GOT3 (cell line): ENCODE results near the gene DSC3.

Experiments
- DNase-seq: peaks from one replicate; lab custom pipeline; 2025; ENCODE audit warnings: mixed read lengths; lab: John Stamatoyannopoulos, UW

DSC3 gene

DNA sequence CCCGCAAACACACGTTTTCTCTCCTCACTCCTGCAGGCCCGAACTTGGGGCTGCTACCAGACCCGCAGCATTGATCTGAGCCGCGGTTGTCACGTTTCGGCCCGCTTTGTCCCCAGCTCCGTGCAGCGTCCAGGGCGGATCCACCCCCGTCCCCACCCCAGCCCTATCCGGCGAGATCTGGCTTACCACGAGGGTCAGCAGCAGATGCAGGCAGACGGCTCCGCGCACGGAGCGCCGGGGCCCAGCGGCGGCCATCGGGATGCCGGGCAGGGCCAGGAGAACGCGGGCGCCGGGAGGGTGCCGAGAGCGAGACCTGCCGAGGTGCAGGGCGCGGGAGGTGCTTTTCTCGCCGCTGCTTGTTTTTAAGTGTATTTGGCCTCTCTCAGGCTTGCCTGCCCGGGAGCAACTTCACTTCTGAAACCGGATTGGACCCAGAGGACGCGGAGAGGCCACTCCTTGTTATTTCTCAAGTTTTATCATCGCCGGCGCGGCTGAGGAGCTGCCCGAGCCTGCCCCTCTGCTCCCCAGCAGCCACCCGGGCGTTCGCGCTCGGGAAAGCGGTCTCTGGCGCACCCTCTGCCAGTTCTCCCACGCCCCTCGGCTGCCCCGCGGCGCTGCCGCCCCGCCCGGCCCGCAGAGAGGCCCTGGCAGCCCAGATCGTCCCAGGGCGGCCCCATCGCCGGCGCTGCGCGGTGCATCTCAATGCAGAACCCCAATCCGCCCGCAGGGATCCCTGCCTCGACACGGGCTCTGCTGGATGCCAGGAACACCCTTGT is at the start of gene DSC3:
TSS of gene DSC3 (minus strand) at position 337 of the 776 bp plus-strand sequence. CDS start at position 255, 82 bp downstream.
- DNase-seq = no peak

GRCh38 chr18:31091350-31091749 is 48.8 kb upstream of the DSC3 start:
- no peak for DNase-seq

GRCh38 chr18:31088532-31088931 is 46.0 kb upstream of the DSC3 start:
- DNase-seq = no peak

DNA sequence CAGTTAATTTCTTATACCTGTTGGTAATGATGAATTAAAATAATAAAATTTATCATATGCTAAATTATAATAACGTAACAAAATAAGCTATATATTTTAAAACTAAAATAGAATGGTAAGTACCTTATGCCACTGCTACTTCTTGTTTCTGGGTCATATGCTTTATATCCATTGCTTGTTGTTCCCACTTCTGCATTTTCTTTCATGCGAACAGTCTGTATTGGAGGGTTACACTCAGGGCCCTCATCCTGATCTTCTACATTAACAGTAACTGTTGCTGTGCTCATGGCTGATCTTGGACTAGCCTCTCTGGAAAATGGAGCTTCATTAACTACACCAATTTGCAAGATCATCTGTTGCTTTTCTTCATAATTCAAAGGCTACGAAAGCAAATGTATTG is 37.4 kb upstream of the DSC3 start:
- DNase-seq = no peak

GRCh38 chr18:31077878-31078277 is 35.3 kb upstream of the DSC3 start:
- no peak for DNase-seq

DNA sequence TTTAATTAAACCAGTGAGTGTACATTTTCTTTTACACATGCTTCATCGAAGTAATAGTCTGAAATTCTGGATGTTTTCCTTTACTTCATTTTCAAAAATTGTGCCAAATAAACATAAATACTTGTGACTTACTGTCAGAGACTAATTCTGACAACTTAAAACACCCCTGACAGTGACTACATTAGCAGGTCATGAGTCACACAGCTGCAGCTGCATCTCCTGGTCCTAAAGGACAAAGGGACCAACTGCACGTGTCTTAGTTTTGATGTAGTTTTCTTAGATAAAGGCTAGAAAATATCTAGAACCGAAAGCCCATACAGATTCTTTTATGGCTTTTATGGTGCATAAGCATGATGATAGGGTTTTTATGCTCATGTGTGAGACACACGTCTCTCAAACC is 29.6 kb upstream of the DSC3 start:
- DNase-seq = no peak

DNA sequence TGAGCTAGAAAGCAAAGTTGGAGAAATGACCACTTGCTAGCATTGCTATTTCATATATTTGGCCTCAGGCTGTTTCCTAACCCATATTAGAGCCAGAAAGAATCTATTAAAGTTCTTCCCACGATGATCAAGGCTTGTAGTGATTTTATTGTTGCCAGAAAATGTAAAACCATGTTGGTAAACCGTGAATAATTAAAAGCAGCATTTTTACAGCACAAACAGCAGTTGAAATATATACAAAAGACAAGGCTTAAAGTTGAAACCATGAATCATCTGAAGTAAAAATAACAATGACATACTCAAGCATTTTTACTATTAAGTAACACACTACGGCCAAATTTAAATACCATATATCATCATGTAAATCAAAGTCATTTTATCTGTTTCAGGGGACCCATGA is 27.7 kb upstream of the DSC3 start:
- no peak for DNase-seq

- no peak for DNase-seq
Observed at GRCh38 chr18:31066266-31066665, 23.7 kb upstream of the DSC3 start.

GRCh38 chr18:31065036-31065773 is 22.7 kb upstream of the DSC3 start:
- DNase-seq = no peak

- no peak for DNase-seq
Observed at GRCh38 chr18:31064130-31064529, 21.6 kb upstream of the DSC3 start.

- DNase-seq = no peak
Observed at GRCh38 chr18:31061945-31062344, 19.4 kb upstream of the DSC3 start.

DNA sequence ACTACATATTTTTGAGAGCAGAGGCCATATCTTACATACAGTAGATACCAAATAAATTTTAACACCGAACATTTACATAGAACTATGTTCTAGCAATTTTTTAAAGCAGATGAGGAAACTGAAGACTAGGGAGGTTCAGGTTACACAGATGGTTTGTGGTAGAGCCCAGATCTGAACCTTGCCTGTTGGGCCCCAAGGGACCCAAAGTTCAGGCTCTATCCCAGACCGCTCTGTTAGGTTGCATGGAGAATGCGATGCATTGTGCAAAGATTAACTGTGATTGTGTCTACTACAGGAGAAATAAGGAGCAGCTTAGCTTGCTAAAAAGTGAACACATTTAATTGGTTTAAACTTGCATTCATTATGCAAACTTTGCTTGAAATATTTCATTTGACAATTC is 16.4 kb upstream of the DSC3 start:
- DNase-seq = no peak

DNA sequence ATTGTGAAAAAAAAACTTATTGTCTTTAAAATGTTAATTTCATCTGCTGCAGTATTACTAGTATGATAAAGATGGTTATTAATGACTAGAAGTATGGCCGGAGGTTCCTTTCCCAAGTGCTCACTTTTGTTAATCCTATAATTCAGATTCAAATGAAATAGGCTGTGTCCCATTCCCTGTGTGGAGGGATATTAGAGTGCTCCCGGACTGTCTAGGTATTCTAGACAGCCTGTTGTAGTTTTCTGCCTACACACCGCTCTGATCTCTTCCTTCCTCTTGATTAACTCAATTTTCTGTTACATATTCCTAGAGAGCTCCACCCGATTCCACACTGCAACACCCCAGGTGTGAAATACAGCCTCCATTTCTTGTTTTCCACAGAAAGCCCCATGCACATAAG is 15.4 kb upstream of the DSC3 start:
- no peak for DNase-seq

DNA sequence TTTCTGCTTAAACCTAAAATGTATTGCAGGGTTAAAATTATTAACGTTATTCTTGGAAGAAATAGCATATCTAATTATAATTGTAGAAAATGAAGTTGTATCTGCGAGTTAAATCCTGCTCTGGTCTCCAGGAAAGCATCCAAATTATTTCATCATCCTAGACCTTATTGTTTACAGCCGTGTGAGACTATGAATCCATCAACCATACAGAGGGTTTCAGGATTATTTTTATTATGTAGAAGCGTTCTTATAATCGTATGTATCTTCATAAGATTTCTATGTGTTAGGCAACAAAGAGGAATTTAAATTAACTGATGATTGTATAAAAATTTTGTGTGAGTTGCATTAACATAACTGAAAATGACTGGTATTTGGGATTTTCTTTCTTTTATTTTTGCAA is 14.5 kb upstream of the DSC3 start:
- no peak for DNase-seq

DNA sequence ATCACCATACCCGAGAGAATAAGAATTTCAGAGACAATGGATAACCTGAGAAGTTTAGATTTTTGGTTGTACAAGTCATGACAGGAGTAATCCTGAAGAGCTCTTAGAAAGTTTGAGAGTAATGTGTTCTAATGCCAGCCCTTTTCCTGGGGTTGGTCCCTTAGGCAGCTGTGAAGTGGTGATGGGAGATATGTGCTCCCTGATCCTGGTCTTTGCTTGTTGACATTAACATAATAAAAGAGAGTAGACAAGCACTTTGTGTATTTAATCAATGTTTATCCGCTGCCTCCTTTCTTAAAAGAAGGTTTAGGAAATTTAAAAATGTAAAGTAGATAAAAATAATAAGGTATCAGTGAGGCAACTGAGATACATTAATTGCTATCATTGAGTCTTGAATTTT is 13.8 kb upstream of the DSC3 start:
- no peak for DNase-seq

- no peak for DNase-seq
Observed at GRCh38 chr18:31050635-31051034, 8.1 kb upstream of the DSC3 start.

GRCh38 chr18:31049189-31049588 is 6.6 kb upstream of the DSC3 start:
- no peak for DNase-seq

DNA sequence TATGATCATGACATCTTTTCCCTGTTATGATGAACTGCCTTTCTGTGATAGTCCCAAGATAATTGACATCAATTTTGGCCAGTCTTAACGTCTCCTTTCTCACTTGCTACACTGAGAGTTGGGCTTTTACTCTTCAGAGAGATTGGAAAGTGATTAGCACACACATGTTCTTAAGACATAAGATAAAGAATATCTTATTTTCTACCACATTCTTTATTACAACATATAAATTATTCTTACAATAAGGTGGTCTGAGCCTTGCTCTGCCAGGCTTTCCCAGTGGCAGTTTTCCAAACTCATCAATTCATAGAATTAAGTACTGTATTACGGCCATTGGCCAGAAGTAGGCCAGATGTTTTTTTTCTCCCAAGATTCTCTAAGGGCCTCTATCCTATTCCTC is 5.7 kb upstream of the DSC3 start:
- DNase-seq = no peak

- DNase-seq = no peak
Observed at GRCh38 chr18:31046916-31047315, 4.4 kb upstream of the DSC3 start.

DNA sequence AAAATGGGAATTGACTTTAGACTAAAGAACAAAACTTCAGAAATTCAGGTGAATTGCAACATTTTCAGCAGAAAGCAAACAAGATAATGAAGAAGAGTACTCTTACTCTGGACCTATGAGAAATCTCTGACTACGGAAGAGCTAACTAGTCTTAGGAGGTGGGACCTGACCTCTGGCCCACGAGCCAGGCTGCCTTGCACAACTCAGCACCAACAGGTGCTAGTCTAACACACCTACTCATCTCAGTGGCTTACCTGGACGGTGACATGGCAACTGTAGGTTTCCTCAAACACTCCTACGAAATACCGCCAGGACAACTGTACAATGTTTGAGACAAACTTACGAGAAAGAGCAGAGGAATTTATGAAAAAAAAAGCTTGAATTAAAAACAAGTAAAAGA is 3.1 kb upstream of the DSC3 start:
- DNase-seq = no peak

- no peak for DNase-seq
Observed at GRCh38 chr18:31044926-31045325, 2.4 kb upstream of the DSC3 start.

DNA sequence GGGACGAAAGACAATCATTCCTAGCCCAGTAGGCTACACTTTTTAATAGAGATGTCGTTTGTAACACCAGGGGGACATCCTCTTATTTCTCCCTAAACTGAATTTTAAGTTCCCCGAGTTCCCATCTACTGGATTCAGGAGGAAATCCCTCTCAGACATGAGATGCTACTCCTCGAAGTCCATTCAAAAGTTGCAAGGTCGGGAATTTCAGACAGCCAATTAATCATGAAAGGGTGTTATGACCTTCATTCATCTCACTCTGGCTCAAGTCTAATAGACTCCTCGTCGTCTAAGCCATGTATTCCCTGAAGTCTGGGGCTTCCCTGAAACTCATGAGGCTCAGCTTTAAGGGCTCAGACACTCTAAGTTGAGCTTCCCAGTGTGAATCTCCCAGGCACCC is 1.2 kb upstream of the DSC3 start:
- no peak for DNase-seq

- DNase-seq = no peak
Observed at GRCh38 chr18:31042084-31042405, 497 bp downstream of the DSC3 start.
